ENCODE data around the gene NPIPA5. TPM values are rescaled to one million over a fixed set of nuclear protein-coding genes. Genes with fewer than 3 reads are reported as not detected.
A peak's percentile ranks its signal among the peaks of the same experiment; 100 is the strongest.

NPIPA5 gene
- total and polyA plus RNA-seq, 2 of the 13 experiments (the other 11 are each of a cell fraction or from before 2014, with no cell fraction given), result 9.7 to 21.5 TPM

DNA sequence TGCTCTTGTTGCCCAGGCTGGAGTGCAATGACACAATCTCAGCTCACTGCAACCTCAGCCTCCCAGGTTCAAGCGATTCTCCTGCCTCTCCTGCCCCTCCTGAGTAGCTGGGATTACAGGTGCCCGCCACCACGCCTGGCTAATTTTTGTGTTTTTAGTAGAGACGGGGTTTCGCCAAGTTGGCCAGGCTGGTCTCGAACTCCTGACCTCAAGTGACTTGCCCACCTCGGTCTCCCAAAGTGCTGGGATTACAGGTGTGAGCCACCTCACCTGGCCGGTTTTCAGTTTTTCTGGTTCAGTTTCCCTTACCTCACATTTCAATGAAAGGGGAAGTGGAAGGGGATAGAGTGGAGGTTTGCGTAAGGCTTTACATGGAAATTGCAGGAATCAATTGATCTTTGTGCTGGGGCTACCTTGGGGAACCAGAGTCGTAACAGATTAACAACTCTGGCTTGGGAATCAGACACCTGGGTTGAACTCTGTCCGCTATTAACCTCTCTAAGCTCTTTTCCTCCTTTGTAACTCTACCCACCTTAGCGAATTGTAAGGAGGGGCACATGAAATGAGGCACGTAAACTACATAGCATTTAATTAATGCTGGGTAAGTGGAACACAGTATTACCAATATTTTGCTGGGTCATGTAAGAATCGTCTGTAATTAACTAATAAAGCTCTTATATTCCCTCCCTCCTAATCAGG is 20.7 kb upstream of the NPIPA5 start (continued):
- peak; percentile 89 for TF ChIP-seq FOXP4 (CRISPR knock-in tag; IDR thresholded peaks at IDR 0.05)
- no peak for TF ChIP-seq ARNT (IDR thresholded peaks at IDR 0.05)
- peak; percentile 99 for TF ChIP-seq THRA (CRISPR knock-in tag; IDR thresholded peaks at IDR 0.05; ENCODE audit: borderline replicate concordance)
- TF ChIP-seq ZNF687 (CRISPR knock-in tag; IDR thresholded peaks at IDR 0.05), result peak; percentile 76
- TF ChIP-seq SCMH1 (CRISPR knock-in tag; IDR thresholded peaks at IDR 0.05; ENCODE audit: borderline replicate concordance), result no peak
- no peak for TF ChIP-seq FOSL1 (CRISPR knock-in tag; IDR thresholded peaks at IDR 0.05; ENCODE audit: borderline replicate concordance)
- TF ChIP-seq, protein P1, sequence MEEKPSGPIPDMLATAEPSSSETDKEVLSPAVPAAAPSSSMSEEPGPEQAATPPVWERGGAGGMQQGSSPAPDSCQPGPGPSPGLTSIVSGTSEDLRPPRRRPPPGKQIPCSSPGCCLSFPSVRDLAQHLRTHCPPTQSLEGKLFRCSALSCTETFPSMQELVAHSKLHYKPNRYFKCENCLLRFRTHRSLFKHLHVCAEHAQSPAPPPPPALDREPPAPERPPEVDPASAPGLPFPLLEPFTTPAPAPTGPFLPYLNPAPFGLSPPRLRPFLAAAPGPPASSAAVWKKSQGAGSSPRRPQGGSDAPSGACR (CRISPR knock-in tag; IDR thresholded peaks at IDR 0.05), result peak; percentile 91
- TF ChIP-seq LBX2 (CRISPR knock-in tag; IDR thresholded peaks at IDR 0.05; ENCODE audit: borderline replicate concordance), result no peak
- no peak for TF ChIP-seq MBD4 (IDR thresholded peaks at IDR 0.05; ENCODE audit: borderline replicate concordance, low read length)
- 0 out of 2 replicates have a peak, but pooled peaks have one; percentile 26 for TF ChIP-seq RNF219 (CRISPR knock-in tag; IDR thresholded peaks at IDR 0.05)
- TF ChIP-seq, protein P2, sequence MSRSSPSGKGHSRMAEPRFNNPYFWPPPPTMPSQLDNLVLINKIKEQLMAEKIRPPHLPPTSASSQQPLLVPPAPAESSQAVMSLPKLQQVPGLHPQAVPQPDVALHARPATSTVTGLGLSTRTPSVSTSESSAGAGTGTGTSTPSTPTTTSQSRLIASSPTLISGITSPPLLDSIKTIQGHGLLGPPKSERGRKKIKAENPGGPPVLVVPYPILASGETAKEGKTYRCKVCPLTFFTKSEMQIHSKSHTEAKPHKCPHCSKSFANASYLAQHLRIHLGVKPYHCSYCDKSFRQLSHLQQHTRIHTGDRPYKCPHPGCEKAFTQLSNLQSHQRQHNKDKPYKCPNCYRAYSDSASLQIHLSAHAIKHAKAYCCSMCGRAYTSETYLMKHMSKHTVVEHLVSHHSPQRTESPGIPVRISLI (CRISPR knock-in tag; IDR thresholded peaks at IDR 0.05; ENCODE audit: borderline replicate concordance), result no peak
- 0 out of 2 replicates have a peak, but pooled peaks have one; percentile 20 for TF ChIP-seq ZNF607 (CRISPR knock-in tag; IDR thresholded peaks at IDR 0.05; ENCODE audit: borderline replicate concordance)
- TF ChIP-seq ATF1 (CRISPR knock-in tag; IDR thresholded peaks at IDR 0.05), result peak; percentile 69
- no peak for TF ChIP-seq MTA3 (CRISPR knock-in tag; IDR thresholded peaks at IDR 0.05)
- peak; percentile 84 for TF ChIP-seq ERF (CRISPR knock-in tag; IDR thresholded peaks at IDR 0.05)
- TF ChIP-seq IRF2 (CRISPR knock-in tag; IDR thresholded peaks at IDR 0.05), result peak; percentile 93

Data from HepG2 (cell line).